Omental fat pad (tissue), 4 donors: ENCODE data around the gene NOX3. TPM values are rescaled to one million over a fixed set of nuclear protein-coding genes. Genes with fewer than 3 reads are reported as not detected.
"Not testable (repeated sequence)": the region's sequence is repeated elsewhere in the genome, so short reads cannot be mapped to it uniquely, and the experiment has no call there.

ENCODE experiments used
- ATAC-seq: fragments of 150-250 bp; one replicate; pipeline ENCODE4 v1.9.1; 2016; ENCODE audit warnings: mild to moderate bottlenecking, moderate library complexity; ENCODE audit not compliant: low FRiP score
- DNase-seq: peaks from one replicate; pipeline ENCODE4 v3.0.0-alpha.2; 2019; ENCODE audit warnings: low spot score
- CTCF ChIP-seq, 3 donors: fragments of 450-650 bp; IDR thresholded peaks; one replicate each; pipeline ENCODE4 v1.5.1; 2016 to 2017; ENCODE audit warnings: antibody characterized with exemption in 3 of 3, mild to moderate bottlenecking in 3 of 3, moderate library complexity in 2 of 3
- total RNA-seq, 4 donors: library from RNA; depleted of rRNA; stranded (reverse); fragments of >200 nt; gene quantifications; one replicate each; pipeline ENCODE4 v1.1.0, GENCODE V29; 2016

The NOX3 gene
- total RNA-seq, 4 donors from 2014 or later, result not detected

GRCh38 chr6:155495011-155495768 is 39.6 kb upstream of the NOX3 start:
- no peak for TF ChIP-seq CTCF (IDR thresholded peaks at IDR 0.05)
- DNase-seq, result no peak
- peak; percentile 78 for ATAC-seq

- peak; percentile 88 for ATAC-seq
- TF ChIP-seq CTCF (IDR thresholded peaks at IDR 0.05), result no peak
- no peak for DNase-seq
Measured at GRCh38 chr6:155493694-155494143, 38.1 kb upstream of the NOX3 start.

- no peak for DNase-seq
- no peak for ATAC-seq
- TF ChIP-seq CTCF (IDR thresholded peaks at IDR 0.05), result no peak
Measured at GRCh38 chr6:155493026-155493693, 37.5 kb upstream of the NOX3 start.

- ATAC-seq, result no peak
- no peak for TF ChIP-seq CTCF (IDR thresholded peaks at IDR 0.05)
- no peak for DNase-seq
Measured at GRCh38 chr6:155492061-155492735, 36.6 kb upstream of the NOX3 start.

GRCh38 chr6:155491421-155491820 is 35.8 kb upstream of the NOX3 start:
- no peak for TF ChIP-seq CTCF (IDR thresholded peaks at IDR 0.05)
- ATAC-seq, result no peak
- DNase-seq, result no peak

- DNase-seq, ATAC-seq: not testable (repeated sequence)
Measured at GRCh38 chr6:155488197-155488596, 32.6 kb upstream of the NOX3 start.

GRCh38 chr6:155487371-155488130 is 31.9 kb upstream of the NOX3 start:
- no peak for TF ChIP-seq CTCF (IDR thresholded peaks at IDR 0.05)
- DNase-seq (no peak), ATAC-seq (no peak)
